Effector CD8-positive, alpha-beta T cell (primary cell): ENCODE data around the gene VGLL4.

ENCODE experiments used
- DNase-seq: peaks from one replicate; lab custom pipeline; 2025; lab: John Stamatoyannopoulos, UW

Gene VGLL4

GRCh38 chr3:11629716-11630115 lies 14.0 kb downstream of the VGLL4 start:
- no peak for DNase-seq

- no peak for DNase-seq
These were observed 16.1 kb downstream of the VGLL4 start for GRCh38 chr3:11627612-11628011.

- DNase-seq, result no peak
These were observed 17.6 kb downstream of the VGLL4 start for GRCh38 chr3:11626084-11626463.

DNA sequence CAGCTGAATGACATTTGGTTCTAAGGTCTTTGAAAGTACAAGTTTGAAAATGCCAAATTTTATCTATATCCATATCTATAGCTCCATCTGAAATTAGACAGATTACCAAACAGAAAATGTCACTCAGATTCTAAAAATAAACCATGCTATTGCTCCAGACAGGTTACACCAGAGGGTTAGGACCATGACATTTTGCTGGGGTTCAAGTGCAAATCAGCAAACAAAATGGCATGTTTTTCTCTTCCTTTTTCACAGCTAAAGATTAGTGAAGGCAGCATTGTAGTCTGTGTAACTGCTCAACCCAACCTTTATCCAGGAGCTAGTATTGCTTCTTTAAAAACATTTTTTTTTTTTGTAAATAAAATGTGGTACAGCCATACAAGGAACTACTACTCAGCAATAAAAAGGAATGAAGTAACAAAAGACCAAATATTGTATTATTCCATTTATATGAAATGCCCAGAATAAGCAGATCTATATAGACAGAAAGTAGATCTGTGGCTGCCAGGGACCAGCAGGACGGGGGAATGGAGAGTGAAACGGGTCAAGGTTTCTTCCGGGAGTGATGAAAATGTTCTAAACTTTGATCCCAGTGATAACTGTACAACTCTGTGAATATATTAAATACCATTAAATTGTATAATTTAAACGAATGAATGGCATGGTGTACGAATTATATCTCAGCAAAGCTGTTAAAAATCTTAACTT lies 18.2 kb downstream of the VGLL4 start:
- DNase-seq, result no peak

DNA sequence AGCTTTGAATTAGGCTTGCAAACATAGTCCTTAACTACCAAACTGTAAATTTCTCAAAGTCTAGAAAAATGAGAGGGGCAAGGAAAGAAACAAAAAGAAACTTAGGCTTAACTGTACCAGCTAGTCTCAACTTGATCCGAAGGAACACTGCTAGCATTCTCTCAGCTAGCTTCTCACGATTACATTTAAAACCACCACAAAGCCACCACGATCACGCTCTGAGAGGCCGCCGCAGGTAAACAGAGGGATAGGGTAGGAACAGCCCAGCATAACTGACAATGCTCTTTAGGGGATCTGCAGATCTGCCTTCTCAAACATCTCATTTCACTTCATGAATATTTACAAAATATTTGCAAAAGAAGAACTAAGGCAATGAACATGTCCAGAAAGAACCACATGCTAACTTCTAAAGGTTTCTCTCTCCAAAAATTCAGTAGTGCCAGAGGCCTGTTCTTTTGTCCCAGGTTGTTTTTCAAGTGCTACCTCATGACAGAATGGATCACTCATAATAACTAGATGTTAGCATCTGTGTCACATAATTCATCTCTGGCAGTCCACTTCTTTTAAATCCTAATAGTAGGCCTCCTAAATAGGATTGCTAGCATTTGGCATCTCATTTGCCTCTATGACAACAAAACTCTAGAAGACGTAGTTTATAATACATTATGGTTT lies 18.9 kb downstream of the VGLL4 start:
- no peak for DNase-seq

DNA sequence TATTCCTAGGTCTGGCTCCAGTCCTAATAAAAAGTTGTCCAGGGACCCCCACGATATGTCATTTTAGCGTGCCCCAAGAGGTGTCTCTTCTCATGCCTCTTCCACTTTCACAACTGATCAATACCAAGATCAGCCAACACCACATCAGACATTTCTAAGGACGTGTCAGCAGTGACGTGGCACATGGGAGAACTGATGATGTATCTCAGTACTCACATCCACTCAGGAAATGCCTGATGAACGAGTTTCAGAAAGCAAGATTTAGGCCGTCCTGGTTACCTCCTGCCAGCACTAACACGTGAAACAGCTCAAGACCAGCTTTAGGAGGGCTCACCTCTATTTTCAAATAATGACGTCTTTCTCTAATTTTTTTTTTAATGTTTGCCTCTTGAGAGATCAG lies 19.6 kb downstream of the VGLL4 start:
- DNase-seq, result no peak

GRCh38 chr3:11622586-11623550 lies 20.8 kb downstream of the VGLL4 start:
- no peak for DNase-seq

- DNase-seq, result no peak
These were observed 22.6 kb downstream of the VGLL4 start for GRCh38 chr3:11621077-11621476.

- no peak for DNase-seq
These were observed 23.6 kb downstream of the VGLL4 start for GRCh38 chr3:11619946-11620652.

DNA sequence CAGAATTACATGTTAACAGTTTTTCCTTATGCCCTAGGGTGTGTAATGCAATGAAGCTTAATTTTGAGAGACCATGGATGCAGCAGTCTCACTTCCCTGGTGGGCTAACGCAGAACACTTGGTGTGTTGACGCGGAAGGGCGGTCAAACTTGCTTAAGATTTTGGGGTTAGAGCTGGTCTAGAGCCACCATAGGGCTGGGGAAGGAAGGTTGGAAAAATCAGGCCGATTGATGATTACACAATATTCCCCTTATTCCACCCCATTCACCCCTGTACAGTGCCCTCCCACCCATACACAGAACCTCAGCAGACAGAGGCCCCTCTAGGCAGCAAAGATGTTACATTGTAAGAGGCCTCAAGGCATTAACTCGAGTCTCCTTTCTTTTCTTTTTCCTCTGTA lies 24.3 kb downstream of the VGLL4 start:
- DNase-seq, result no peak

DNA sequence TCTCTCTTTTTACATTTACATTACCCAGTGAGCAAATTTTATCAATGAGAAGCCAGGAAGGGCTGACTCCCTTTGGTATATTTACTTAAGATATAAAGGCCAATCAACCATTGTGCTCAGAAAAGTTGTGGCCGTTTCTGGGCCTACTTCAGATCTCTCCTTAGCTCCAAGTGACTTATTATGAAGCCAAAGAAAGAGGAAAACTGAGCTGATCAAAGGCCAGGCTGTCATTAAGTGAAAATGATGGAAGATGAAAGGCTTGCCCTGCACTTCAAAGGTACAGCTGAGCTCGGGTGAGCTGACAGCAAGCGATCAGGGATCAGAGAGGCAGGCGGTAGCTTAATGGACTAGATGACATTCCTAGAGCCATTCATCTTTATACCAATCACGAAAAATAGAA lies 24.8 kb downstream of the VGLL4 start:
- DNase-seq, result no peak

DNA sequence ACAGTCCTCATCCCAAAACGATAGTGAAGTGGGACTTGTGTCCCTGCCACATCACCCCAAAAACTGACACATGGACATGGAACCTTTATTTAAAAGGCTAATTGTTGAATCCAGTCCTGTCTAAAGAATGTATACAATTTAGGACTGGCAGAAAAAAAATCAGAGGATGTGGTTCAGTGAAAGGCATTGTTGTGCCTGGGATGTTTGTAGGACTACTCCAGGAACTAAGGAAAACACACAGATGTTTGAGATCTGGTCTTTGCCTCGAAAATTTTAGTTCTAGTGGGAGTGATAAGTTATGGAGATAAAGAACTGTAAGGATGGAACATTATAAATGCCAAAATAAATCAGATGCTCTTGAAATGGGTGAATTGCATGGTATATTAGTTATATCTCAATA lies 27.2 kb downstream of the VGLL4 start:
- no peak for DNase-seq

GRCh38 chr3:11613851-11614487 lies 29.7 kb downstream of the VGLL4 start:
- DNase-seq, result no peak

DNA sequence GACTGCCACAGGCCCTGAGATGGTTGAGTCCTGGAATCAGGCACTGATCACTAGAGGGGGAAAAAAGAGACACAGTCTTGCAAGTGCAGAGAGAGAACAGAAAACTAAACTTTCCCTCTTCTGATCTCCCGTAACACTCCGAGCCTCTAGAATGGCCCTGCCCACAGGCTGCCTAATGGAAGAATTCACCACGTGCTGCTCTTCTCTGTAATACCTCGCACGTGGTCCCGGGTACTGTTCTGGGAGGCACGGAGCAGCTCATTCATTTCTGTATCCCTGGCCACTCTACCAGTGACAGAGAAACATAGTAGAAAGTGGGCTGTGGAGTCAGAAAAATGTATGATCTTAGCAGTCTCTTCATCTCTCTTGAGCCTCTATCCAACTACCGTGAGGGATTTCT lies 30.4 kb downstream of the VGLL4 start:
- no peak for DNase-seq

DNA sequence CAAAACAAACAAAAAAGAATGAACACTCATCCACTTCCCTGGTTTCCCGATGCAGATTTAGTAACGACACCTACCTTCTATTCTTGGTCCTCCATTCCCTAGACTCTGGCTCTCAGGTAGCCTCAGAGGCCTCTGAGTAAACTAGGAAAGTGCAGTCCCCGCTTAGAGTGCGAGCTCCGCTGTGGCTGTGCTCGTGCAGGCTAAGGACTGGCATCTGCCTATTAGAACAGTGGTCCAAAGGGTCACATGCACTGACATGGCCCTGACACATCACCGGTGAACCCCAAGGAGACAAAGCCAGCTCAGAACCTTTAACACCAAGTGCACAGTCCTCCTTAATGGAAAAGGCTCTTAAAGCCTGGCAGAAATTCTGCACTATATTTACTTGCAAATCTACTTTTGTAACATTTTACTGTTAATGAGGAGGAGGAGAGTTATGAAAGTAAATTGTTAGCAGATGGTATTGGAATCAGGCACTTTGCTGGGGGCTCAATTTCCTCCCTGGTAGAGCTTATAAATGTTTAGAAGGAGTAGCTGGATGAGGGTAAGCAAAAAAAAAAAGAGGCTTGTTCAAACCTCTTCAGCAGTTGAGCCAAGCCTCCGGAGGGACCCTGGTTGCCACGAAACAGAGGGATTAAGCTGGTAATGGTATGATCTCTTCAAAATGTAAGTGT lies 31.1 kb downstream of the VGLL4 start:
- DNase-seq, result no peak

- DNase-seq, result no peak
These were observed 32.3 kb downstream of the VGLL4 start for GRCh38 chr3:11611341-11611799.

DNA sequence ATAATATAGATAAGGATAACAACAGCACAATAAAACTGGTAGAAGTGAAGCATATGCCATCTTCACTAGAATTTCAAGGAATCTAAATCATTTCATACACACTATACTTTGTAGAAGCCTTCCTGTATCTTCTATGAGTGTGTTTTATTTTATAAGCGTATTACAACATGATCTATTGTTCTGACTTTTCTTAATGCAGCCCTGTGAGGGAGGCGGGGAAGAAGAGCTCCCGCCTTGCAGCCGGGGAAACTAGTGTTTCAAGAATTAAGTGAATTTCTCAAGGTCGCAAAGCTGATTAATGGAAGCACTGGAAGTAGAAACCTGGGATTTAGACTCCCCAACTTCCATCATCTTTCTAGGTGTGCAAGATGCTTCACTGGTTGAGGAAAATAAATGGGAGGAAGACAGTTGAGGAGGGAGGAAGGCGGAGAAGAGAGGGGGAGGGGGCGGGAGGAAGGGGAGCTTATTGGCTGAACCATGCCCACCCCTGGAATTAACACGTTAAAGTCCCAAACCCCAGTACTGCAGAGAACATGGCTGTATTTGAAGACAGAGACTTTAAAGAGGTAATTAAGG lies 32.9 kb downstream of the VGLL4 start:
- DNase-seq, result no peak

DNA sequence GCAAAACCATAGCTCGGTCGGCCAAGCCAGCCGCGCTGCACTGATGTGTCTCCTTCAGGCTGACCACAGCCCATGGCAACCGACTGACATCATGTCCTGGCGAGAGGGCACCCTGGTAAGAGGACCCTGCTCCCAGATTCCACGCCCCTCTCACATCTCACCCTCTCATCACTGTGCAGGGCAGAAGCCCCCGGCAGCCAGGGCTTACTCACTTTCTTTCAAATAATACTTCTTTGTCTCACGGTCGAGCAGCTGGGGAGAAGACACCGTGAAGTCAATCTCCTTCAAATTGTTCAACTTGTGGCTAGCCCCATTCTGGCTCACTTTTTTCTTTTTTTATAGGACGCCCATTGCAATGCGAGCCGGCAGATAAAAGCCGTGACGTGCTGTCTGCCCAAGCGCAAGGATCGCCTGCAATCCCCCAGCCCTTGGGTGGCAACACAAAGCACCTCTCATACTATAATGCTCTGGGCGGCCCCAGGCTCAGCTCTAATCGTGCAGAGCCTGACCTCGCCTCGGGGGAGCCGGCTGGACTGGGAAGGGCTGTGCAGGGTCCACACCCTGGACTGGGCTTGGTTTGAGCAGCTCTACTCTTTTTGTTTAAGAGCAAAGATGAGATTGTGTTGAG lies 33.6 kb downstream of the VGLL4 start:
- DNase-seq, result no peak

GRCh38 chr3:11609481-11609880 lies 34.2 kb downstream of the VGLL4 start:
- no peak for DNase-seq

DNA sequence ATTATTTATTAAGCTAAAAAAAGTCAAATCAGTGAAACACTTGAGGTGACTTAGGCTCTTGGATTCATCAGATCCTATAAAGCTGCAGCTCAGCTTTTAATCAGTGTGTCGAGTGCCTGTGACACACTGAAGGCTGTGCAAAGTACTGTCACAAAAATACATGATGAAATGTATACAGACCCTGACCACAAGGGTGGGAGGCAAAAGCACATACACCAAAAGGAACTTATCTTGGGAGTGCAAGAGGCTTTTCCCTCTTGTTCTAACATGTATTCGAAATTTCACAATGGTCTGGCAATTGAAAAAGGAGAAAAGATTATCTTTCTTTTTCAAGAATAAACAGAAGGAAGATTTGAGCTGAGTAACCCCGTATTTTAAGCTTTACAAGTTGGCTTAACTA lies 35.9 kb downstream of the VGLL4 start:
- no peak for DNase-seq
